ENCODE data around the gene GPATCH4. TPM values are rescaled to one million over a fixed set of nuclear protein-coding genes. Genes with fewer than 3 reads are reported as not detected.

The GPATCH4 gene
- total RNA-seq, 1 experiment from 2014 or later, result 39.4 TPM

DNA sequence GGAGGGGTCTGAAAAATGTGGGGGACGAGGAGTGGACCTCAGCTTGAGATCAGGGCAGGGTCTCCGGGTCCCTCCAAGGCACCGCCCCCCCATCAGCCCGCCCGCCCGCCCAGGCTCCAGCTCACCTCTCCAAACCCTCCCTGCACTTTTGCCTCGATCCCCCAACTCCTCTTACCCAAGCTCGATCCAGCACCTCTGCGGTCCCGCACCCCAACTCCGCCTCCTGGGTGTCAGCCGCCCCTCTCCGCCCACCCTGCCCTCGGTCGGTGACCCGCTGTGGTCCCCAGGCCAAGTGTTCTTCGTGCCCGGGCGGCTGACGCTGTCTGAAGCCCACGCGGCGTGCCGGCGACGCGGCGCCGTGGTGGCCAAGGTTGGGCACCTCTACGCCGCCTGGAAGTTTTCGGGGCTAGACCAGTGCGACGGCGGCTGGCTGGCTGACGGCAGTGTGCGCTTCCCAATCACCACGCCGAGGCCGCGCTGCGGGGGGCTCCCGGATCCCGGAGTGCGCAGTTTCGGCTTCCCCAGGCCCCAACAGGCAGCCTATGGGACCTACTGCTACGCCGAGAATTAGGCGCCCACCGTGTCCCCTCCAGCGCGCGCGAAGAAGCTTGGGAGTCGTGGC, 23.6 kb upstream of the GPATCH4 start:
- Histone ChIP-seq H2AFZ (ENCODE audit: low read depth, low read length, poor library complexity, severe bottlenecking) (no peak overlapping the region), H4K20me1 (ENCODE audit: insufficient read depth) (no peaks in the 10 kb centered on the region), H3K27me3 (ENCODE audit: insufficient read depth, low read length) (no peaks in the 10 kb centered on the region), H3K4me2 (ENCODE audit: low read length) (peak overlapping the region; percentile 74; the same call in 1 of the 2 replicates), H3K9me3 (ENCODE audit: control insufficient read depth in 1 of 2, insufficient read depth in 1 of 2, low read depth in 1 of 2, low read length in 2 of 2) (no peaks in the 10 kb centered on the region), H3K9ac (ENCODE audit: low read length) (no peak overlapping the region), H3K4me1 (ENCODE audit: control insufficient read depth in 1 of 2, insufficient read depth in 2 of 2, low read length in 2 of 2) (peaks cover 3 to 7% of the 10 kb centered on the region in 2 experiments; a peak in 2 of 4 replicates), H3K36me3 (ENCODE audit: control insufficient read depth in 1 of 2, insufficient read depth in 2 of 2, low read length in 2 of 2) (no peaks in the 10 kb centered on the region), H3K79me2 (ENCODE audit: insufficient read depth, low read length) (no peaks in the 10 kb centered on the region), H3K4me3 (replicated peaks in 1 of 2; ENCODE audit: low read depth in 1 of 2, low read length in 2 of 2) (no peak overlapping the region), H3K27ac (ENCODE audit: low read depth, low read length) (no peak overlapping the region), H3K9me2 (ENCODE audit: insufficient read depth) (no peaks in the 10 kb centered on the region)
- no TSS peak for BruUV-seq (replicated peaks)
- RAD21 ChIA-PET (ENCODE audit: low non-redundant PET in 1 of 2, low total read pairs in 2 of 2, uncharacterized antibody in 2 of 2, unreplicated experiment in 2 of 2), result interaction anchor here in 1 of 2 experiments (0.6 kb wide), 1 partner anchor 51 kb away, joined by 3 read pairs; no protein-coding TSS in a partner anchor
- TF ChIP-seq POLR2A (IDR thresholded peaks at IDR 0.05; ENCODE audit: borderline replicate concordance, extremely low read depth, insufficient read depth, insufficient read length) (no peak), EZH2phosphoT487 (IDR thresholded peaks at IDR 0.05; ENCODE audit: borderline replicate concordance) (no peak), EGR1 (IDR thresholded peaks at IDR 0.05; ENCODE audit: low read depth) (no peak), POLR2AphosphoS5 (IDR thresholded peaks at IDR 0.05; ENCODE audit: low read depth, low read length) (no peak), ELF1 (IDR thresholded peaks at IDR 0.05; ENCODE audit: borderline replicate concordance, low read depth) (no peak), SRF (IDR thresholded peaks at IDR 0.05; ENCODE audit: low read depth) (no peak), ZNF274 (IDR thresholded peaks at IDR 0.05; ENCODE audit: low read depth, low read length) (no peak), RAD21 (IDR thresholded peaks at IDR 0.05; ENCODE audit: low read depth) (no peak), FOSL1 (IDR thresholded peaks at IDR 0.05; ENCODE audit: low read depth) (no peak), ZFX (IDR thresholded peaks at IDR 0.05) (no peak), TCF7L2 (IDR thresholded peaks at IDR 0.05; ENCODE audit: borderline replicate concordance, extremely low read depth, insufficient read depth, insufficient read length) (no peak)
- TF ChIP-seq, protein P1, sequence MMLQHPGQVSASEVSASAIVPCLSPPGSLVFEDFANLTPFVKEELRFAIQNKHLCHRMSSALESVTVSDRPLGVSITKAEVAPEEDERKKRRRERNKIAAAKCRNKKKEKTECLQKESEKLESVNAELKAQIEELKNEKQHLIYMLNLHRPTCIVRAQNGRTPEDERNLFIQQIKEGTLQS (IDR thresholded peaks at IDR 0.05), result no peak
- TF ChIP-seq, protein P2, sequence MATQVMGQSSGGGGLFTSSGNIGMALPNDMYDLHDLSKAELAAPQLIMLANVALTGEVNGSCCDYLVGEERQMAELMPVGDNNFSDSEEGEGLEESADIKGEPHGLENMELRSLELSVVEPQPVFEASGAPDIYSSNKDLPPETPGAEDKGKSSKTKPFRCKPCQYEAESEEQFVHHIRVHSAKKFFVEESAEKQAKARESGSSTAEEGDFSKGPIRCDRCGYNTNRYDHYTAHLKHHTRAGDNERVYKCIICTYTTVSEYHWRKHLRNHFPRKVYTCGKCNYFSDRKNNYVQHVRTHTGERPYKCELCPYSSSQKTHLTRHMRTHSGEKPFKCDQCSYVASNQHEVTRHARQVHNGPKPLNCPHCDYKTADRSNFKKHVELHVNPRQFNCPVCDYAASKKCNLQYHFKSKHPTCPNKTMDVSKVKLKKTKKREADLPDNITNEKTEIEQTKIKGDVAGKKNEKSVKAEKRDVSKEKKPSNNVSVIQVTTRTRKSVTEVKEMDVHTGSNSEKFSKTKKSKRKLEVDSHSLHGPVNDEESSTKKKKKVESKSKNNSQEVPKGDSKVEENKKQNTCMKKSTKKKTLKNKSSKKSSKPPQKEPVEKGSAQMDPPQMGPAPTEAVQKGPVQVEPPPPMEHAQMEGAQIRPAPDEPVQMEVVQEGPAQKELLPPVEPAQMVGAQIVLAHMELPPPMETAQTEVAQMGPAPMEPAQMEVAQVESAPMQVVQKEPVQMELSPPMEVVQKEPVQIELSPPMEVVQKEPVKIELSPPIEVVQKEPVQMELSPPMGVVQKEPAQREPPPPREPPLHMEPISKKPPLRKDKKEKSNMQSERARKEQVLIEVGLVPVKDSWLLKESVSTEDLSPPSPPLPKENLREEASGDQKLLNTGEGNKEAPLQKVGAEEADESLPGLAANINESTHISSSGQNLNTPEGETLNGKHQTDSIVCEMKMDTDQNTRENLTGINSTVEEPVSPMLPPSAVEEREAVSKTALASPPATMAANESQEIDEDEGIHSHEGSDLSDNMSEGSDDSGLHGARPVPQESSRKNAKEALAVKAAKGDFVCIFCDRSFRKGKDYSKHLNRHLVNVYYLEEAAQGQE (IDR thresholded peaks at IDR 0.05; ENCODE audit: low read depth), result no peak
- POLR2A ChIA-PET, result no interaction called here
- CTCF ChIA-PET, result interaction anchor here (0.6 to 1.0 kb wide), 2 partner anchors 53 to 81 kb away, joined by 3 read pairs; partner anchors contain the start of gene NES
- DNase-seq (ENCODE audit: low read depth, low spot score), result no peak
- ATAC-seq, result no peak
- intact Hi-C loops (cut with micrococcal nuclease), result loop anchor here (1.0 to 10.0 kb wide), 2 partner anchors 23 to 300 kb away; partner anchors contain the start of gene LRRC71

Data from HCT116 (cell line).